ENCODE measurements around the gene FNDC10.

DNA sequence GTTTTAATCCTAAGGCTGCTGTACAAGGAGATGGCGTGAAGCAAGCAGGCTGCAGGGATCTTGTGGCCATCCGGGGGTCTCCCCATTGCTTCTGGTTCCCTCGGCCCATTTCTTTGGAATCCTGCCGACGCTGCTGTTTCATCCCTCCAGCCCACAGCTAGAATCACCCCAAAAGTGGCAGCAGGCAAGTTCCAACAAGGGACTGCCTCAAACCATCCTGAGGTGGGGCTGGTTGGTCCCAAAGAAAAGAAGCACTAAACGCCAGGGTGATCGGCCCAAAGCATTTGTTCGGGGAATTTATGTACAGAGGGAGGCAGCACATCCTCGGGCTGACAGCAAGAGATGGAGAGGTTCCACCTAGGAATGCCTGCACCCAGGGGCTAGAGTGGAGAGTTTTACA lies 10.9 kb upstream of the FNDC10 start:
- TF ChIP-seq MAX (IDR thresholded peaks at IDR 0.05; ENCODE audit: low read depth, low read length) (no peak), CTCF (IDR thresholded peaks at IDR 0.05; ENCODE audit: low read depth, low read length) (no peak)

Data from NB4 (cell line).